CD4-positive, alpha-beta T cell treated with Interleukin-10 for 1 hour (primary cell): ENCODE results near the gene GATA5.

Source experiments
- DNase-seq: peaks from one replicate; pipeline ENCODE4 v3.0.0-alpha.2; 2020

Gene GATA5, protein sequence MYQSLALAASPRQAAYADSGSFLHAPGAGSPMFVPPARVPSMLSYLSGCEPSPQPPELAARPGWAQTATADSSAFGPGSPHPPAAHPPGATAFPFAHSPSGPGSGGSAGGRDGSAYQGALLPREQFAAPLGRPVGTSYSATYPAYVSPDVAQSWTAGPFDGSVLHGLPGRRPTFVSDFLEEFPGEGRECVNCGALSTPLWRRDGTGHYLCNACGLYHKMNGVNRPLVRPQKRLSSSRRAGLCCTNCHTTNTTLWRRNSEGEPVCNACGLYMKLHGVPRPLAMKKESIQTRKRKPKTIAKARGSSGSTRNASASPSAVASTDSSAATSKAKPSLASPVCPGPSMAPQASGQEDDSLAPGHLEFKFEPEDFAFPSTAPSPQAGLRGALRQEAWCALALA

GRCh38 chr20:62475772-62476055 is at the start of gene GATA5:
Gene GATA5, minus strand, starts transcription at chr20:62475995. Its CDS starts 474 bp downstream, at chr20:62475521.
- DNase-seq, result no peak

DNA sequence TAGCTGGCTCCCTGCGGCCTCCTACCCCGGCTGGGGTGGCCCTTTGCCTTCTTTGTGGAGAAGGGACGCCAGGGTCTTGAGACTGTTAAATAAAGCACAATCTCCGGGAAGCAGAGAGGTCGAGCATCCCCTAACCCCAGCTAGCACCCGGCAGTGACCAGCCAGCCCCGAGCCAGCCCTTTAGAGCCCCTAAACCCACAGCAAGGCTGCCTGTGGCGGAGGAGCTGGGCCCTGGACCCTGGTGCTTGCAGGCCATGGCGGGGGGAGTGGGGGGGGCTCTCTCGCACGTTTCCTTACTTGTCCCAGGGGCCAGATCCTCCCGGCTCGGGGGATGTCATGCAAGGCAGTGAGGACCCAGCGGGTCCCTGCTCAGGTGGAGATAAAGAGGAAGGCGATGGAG is 49.2 kb upstream of the GATA5 start:
- no peak for DNase-seq

DNA sequence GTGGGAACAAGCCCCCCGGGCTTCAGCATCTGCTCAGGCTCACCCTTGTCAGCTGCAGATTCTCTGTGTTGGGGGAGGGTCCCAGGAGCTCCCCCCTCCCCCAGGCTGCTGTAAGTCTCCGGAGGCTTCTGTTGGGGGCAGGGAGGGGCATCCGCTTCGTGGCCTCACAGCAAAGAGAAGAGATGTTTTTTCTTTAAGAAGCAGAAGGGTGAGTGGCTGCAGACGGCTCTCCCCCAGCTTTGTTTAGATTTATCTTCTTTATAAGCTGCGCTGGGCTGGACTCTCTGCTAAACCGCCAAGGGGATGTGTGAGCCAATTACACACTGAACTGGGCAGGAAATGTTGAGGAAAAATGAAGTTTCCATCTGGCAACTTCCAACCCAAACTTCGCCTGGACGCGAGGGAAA is 48.7 kb upstream of the GATA5 start:
- no peak for DNase-seq

- peak; percentile 35 for DNase-seq
Observed at GRCh38 chr20:62523473-62524203, 47.8 kb upstream of the GATA5 start.

DNA sequence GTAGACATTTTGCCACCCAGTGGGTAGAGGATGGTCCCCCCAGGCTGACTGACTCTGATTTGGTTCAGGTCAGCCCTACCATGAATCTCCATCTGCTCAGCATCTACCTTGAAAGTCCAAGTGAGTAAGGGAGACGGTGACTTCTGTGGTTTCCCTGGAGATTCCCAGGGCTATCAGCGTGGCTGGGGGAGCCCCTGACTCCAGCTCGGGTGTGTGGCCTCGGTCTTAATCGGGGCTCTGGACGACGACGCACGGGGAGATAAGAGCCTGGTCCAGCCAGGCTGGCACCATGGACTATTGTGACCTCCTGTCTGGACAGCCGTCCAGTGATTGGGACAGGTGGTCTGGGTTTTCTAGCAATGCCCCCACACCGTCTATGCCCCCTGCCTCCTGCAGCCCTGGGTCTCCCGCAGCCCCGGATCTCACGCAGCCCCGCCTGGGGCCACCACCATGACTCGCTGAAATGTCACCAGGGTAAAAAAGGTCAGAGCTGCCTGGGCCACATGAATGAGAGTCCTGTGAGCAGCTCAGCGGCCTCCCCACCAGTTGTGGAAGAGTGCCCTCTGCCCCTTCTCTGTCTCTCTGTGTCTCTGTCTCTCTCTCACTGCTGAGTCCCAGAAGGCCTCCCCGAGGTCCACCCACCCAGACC is 47.1 kb upstream of the GATA5 start:
- DNase-seq, result no peak

GRCh38 chr20:62519826-62520225 is 44.0 kb upstream of the GATA5 start:
- no peak for DNase-seq

DNA sequence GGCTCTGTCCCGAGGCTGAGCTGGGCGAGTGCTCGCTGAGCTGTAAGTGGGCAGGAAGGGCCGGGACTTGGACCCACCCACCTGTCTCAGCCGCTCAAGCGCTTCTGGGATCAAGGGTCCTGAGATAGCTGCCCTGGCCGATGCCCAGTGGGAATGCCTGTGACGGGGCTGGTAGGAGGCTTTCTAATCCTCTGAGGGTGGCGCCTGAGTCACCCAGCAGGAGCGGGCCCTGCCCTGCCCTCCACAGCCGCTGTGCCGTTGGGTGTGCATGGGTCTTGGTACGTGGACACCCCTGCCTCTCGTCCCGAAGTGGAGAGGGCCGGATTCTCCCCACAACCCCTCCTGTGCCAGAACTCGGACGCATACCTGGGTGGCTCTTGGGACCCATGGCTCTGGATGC is 43.1 kb upstream of the GATA5 start:
- no peak for DNase-seq

DNA sequence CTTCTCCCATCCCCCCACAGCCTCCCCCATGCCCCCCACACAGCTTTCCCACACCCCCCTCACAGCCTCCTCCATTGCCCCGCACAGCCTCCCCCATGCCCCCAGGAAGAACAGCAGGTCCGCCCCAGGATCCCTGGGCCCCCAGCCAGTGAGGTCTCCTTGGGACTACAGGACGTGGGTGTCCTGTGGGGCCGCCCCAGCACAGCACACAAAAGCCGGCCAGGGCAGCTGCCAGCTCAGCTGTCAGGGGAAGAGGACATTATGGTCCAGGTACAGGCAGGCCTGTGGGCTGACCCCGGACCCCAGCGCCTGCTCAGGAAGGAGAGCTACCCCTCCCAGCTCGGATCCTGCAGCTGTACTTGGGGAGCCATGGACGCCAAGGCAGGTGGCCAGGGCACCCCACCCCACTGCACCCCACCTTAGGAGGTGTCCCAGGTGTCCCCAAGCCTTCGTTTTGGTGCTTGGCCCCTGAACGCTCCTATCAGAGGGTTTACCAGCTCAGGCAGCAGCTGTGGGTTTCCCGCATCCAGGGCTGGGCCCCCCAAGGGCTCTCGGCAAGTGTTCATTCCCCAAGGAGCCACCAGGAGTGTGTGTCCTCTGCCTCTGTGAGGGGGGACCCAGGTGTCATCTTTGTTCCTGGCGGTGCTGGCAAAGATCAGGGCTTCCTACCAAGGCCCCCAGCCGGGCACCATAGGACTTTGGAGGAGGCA is 42.3 kb upstream of the GATA5 start:
- DNase-seq, result no peak

GRCh38 chr20:62517168-62517567 is 41.4 kb upstream of the GATA5 start:
- no peak for DNase-seq

- no peak for DNase-seq
Observed at GRCh38 chr20:62516338-62516737, 40.5 kb upstream of the GATA5 start.

- no peak for DNase-seq
Observed at GRCh38 chr20:62515826-62516225, 40.0 kb upstream of the GATA5 start.

DNA sequence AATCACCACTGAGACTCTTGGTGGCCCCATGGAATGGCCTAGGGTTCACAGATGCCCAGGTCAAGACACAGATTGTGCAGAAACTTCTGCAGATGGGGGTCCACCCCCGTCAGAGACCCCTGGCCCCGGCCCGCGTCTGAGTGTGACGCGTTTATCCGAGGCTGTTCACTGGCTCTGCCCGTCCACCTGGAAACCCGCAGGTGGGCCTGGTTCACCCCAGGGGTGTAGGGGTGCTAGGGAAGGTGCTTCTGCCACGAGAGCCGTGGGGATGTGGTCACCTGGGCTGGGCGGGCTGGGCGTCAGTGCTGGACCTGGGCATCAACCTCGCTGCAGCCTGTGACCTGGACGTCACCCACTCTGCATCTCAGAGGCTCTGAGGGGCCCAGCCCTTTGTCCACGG is 39.5 kb upstream of the GATA5 start:
- DNase-seq, result no peak

- DNase-seq, result no peak
Observed at GRCh38 chr20:62513991-62514390, 38.2 kb upstream of the GATA5 start.

DNA sequence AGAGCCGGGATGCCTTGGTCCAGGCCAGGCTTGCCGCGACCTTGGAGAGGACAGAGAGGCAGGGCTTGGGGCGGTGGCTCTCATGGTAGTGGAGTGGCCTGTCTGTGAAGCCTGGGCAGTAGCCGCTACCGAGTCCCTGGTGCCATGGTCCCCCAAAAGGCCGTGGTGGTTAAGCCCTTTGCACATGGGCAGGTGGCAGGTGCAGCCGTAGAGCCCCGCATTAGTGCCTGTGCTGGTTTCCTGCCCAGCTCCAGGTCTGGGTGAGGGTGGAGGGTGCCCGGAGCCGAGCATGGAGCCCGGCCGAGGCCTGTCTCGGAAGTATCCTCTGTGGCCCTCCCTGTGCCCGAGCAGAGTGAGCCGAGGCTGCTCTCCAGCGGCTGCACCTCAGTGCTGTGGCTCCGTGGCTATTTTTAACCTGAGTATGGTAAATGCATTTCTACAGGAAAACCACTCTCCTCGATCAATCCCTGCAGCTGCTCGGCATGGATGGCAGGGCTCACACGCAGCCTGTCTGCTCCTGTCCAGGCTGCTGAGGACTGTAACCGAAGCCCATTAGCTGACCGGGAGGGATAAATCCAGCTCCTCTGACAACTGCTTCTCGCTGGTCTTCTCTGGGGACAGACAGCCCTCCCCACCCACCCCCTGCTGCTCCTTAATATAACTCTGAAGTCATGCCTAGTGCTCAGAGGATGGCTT is 36.3 kb upstream of the GATA5 start:
- DNase-seq, result no peak

DNA sequence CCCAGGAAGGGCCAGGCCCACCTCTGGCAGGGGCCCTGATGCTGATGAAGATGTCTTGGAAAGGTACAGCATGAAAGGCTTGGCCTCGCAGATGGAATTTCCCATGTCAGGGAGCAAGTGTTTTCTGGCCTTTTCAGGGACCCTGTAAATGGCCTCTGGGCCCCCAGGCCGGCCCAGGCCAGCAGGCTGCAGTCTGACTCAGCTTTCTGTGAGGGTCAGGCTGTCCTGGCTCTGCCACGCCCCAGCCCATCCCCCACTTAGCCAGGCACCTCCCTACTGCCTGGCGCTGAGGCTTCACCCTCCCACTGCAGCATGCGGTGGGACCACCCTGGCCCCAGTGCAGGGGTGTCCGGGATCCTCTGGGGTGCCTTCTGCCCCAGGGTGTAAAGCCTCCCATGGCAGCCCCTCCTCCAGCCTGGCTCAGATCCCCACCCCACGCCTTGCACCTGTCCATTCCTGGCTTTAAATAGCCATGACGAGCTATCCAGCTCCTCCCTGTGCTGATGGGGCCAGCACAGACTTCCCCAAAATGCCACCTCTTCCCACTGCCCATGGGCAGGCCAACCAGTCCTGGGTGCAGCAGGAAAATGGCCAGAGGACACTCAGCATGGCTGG is 35.6 kb upstream of the GATA5 start:
- DNase-seq, result no peak

DNA sequence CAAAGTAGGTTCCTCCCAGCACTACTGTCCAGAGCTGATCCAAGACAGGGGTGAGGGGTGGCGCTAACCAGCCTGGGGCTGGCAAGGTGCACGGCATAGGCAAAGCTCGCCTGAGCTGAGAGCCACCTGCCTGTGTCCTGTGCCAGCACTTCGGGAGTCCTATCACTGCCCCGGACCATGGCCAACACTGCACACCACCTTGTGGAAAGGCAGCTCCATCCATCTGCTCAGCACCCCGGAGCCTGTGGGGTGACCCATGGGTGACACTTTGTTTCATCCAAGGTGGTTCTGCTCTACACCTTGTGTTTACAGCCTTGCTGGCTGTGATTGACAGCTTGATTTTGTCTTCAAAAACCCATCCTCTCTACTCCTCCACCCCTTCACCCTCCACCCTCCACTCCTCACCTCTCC is 32.9 kb upstream of the GATA5 start:
- no peak for DNase-seq

- no peak for DNase-seq
Observed at GRCh38 chr20:62507991-62508640, 32.3 kb upstream of the GATA5 start.

- no peak for DNase-seq
Observed at GRCh38 chr20:62507323-62507722, 31.5 kb upstream of the GATA5 start.

DNA sequence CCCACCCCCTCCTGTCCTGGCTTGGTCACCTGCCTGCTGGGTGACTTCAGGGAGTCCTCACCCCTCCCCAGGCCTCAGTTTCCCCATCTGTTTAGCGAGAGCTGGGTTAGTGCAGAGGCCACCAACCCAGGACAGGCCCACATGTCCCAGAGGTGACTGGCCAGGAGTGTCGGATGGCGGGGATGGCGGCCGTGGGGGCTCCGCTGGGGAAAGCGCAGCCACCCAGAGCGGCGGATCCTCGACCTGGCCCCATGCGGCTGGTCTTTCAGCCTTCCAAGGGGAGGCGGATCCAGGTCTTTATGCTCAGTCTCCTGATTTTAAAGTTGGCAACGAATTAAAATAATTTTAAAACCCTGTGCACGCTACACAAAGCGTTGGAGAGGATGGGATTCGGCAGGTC is 31.0 kb upstream of the GATA5 start:
- no peak for DNase-seq

DNA sequence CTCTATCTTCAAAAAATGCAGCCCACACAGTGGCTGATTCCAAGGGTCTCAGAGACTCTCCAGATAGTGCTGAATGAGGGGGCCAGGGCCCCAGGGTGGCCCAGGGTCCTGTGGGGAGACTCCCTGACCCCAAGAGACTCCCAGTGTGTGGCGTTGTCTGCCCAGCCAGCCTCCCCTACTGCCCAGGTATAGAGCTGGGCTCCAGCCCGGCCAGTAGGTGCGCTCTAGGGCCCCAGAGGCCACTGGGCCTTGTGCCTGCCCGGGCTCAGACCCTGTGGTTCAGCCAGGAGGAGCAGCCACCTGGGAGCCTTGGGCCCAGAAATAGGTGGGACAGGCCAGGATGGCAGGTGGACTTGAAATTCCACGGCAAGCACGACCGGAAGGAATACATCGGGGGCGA is 30.3 kb upstream of the GATA5 start:
- DNase-seq, result no peak

DNA sequence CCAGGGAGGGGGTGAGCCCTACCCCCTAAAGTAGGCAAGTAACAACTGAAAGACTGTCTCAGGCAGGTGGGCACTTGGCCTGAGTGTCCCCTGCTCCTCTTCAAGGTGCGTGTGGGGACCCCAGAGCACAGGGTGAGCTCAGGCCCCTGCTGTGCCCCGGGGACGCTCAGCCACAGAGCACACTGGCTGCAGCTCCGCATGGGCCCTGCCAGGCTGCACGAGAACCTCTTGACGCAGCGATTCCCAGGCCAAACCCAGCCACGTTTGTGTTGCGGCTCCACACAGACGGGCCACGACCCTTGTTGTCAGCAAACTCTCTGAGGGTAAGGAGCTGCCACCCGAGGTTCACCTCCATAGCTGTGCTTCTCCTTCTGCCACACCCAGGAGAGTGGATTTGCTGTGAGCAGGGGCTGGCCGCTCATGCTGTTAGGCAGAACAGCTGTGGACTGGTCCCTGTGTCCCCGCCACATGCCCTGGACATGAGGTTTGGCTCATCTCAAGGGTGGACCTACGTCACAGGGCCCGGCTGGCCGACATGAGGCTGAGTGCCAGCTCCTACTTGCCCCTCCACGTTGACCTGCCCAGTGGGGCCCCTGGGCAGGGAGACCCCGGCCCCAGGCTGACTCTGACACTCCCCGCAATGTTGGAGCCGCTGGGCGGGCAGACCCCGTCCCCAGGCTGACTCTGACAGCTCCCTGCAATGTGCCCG is 29.7 kb upstream of the GATA5 start:
- no peak for DNase-seq
